GM19463 (cell line): ENCODE results near the gene MX1.

Experiments
- ATAC-seq: cut with Tn5 transposase; IDR thresholded peaks from one replicate; pipeline ENCODE4 v1.9.1; 2021; ENCODE audit warnings: mild to moderate bottlenecking, moderate library complexity; ENCODE audit not compliant: unreplicated experiment

Gene MX1

DNA sequence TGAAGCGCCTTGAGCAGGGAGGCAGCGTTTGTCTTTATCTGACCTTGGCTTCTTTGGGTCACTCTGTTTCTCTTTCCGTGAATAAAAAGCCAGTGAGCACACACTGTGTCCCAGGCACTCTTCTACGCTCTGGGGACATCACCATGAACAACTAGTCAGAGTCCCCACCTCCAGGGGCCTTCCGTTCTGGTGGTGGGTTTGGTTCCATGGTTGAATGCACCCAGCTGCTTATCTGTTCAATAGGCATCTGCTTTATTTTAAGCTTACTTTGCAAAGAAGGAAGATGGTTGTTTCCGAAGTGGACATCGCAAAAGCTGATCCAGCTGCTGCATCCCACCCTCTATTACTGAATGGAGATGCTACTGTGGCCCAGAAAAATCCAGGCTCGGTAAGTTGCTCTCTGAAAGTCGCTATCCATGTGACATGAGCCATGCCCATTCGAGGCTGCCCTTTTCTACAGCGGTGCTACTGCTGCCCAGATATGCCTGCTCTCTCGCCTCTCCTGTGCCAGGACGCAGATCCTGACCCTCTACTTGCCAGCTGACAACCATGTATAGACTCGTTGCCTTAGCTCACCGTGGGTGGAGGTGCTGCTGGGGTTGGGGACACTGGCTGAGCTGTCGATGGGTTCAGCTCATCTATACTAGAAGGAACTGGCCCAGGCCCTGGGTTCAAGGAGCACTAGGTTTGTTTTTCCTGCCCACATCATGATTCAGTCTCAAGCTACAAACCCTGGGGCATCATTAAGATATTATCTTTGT, 5.9 kb downstream of the MX1 start:
- ATAC-seq: peak; percentile 85

- no peak for ATAC-seq
These were observed 6.8 kb downstream of the MX1 start for GRCh38 chr21:41432562-41433460.

DNA sequence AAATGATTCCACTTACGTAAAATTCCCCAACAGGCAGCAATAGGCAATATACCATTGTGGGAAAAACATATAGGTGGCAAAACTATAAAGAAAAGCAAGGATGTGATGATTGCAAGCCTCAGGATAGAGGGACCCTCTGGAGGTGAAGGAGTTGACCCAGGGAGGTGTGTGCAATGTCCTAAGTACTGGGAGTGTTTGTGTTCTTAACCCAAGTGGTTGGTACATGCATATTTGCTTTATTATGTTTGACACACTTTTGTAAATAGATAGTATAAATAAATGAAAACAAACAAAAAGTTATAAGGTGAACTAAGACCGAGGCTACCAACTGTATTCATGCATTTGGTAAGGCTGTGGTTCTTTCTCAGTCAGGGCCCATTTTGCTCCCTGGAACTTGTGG, 7.5 kb downstream of the MX1 start:
- no peak for ATAC-seq

DNA sequence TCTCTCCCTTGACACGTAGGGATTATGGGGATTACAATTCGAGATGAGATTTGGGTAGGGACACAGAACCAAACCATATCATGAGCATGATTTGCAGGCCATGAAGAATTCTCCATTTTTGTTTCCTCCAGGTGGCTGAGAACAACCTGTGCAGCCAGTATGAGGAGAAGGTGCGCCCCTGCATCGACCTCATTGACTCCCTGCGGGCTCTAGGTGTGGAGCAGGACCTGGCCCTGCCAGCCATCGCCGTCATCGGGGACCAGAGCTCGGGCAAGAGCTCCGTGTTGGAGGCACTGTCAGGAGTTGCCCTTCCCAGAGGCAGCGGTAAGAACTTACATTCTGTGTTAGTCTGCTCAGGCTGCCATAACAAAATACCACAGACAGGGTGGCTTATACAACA, 9.7 kb downstream of the MX1 start:
- ATAC-seq: no peak

GRCh38 chr21:41437729-41438128, 11.7 kb downstream of the MX1 start:
- no peak for ATAC-seq

DNA sequence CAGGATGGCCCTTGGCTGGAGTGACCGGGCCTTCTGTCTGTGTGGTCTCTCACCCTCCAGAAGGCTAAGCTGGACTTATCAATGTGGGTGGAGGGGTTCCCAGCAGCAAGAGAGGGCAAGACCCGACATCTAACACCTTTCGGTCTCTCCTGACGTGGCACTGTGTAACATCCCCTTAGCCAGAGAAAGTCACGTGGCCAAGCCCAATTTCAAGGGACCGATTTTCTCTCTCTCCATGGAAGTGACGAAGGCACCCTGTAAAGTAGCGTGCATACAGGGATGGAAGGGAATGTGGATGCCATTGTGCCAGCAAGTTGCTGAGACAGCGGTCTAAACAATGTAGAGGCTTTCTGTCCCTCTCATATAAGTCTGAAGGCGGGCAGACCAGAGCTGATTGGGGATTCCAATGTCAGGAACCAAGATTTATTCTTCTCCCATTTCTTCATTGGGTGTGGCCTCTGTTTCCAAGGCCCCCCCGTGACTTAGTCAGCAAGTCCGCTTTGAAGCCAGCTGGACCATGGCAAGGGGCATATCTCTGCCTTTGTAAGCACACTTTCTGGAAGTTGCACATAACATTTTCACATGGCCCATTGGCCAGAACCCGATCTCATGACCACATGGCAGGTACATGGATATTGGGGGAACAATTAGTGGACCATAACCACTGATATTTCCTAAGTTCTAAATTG, 12.5 kb downstream of the MX1 start:
- no peak for ATAC-seq

- no peak for ATAC-seq
These were observed 13.2 kb downstream of the MX1 start for GRCh38 chr21:41439248-41439647.

DNA sequence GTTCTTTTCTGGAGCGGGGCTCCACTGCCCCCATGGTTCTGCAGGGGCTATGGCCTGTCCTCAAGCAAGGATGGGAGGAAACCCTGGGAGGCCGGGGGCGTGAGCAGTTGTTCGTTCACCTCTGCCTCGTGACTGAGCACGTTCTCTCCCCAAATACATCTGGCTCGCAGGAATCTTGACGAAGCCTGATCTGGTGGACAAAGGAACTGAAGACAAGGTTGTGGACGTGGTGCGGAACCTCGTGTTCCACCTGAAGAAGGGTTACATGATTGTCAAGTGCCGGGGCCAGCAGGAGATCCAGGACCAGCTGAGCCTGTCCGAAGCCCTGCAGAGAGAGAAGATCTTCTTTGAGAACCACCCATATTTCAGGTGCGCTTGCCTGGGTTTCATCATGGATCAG, 15.5 kb downstream of the MX1 start:
- no peak for ATAC-seq

- no peak for ATAC-seq
These were observed 16.6 kb downstream of the MX1 start for GRCh38 chr21:41442481-41443186.

- ATAC-seq: no peak
These were observed 17.5 kb downstream of the MX1 start for GRCh38 chr21:41443562-41443961.

GRCh38 chr21:41444703-41445464, 18.8 kb downstream of the MX1 start:
- ATAC-seq: no peak

GRCh38 chr21:41445465-41445862, 19.4 kb downstream of the MX1 start:
- no peak for ATAC-seq

DNA sequence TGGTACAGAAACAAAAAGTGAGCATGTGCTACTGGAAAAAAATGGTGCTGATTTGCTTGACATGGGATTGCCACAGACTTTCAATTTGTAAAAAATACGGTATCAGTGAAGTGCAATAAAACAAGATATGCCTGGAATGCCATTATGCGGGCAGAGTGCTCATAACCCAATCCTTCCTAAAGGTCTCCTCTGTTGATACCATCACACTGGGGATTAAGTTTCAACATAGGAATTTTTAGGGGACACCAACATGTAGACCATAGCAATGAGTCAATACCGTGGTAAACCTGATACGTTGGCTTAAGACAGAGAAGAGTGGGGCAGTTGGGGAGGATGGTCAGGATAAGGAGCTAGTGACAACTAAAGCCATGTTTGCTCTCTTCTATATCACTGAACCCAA, 20.5 kb downstream of the MX1 start:
- no peak for ATAC-seq

DNA sequence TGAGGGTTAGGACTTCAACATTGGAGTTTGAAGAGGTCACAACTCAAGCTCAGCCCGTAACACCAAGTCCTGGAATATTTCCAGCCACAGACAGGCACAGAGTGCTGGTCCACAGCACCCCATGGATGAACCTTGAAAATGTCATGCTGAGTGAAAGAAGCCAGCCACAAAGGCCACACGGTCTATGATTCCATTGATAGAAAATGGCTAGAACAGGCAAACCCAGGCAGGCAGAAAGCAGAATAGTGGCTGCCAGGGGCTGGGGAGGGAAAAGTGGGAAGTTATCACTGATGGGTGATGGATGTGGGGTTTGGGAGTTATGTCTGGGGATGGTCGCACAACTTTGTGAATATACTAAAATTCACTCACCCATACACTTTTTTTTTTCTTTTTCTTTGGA, 21.3 kb downstream of the MX1 start:
- no peak for ATAC-seq

DNA sequence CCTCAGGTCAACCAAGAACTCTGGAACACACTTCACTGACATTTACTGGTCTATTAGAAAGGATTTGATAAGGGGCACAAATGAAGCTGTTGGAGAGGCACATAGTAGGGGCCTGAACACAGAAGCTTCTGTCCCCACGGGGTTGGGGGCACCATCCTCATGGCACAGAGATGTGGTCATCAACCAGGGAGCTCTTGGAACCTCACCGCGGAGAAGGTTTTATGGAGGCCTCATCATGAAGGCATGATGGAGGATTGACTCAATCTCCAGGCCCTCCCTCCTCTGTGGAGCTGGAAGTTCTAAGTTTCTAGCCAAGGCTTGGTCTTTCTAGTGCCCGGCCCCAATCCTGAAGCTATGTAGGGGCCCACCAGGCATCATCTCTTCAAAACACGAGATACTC, 23.6 kb downstream of the MX1 start:
- no peak for ATAC-seq

GRCh38 chr21:41451753-41452676, 26.0 kb downstream of the MX1 start:
- ATAC-seq: no peak

DNA sequence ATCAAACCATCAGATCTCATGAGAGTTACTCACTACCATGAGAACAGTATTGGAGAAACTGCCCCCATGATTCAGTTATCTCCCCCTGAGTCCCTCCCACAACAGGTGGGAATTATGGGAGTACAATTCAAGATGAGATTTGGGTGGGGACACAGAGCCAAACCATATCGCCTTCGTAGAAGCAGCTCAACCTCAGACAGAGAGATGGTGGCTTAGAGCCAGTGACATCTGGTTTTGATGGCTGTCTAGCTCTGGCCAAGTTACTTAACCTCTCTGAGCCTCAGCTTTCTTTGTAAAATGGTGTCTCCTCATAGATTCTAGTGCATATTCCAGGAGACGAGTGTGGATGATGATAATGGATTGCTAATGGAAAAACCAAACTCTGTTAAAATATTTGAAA, 27.2 kb downstream of the MX1 start:
- no peak for ATAC-seq

- ATAC-seq: no peak
These were observed 27.7 kb downstream of the MX1 start for GRCh38 chr21:41453761-41454160.

- no peak for ATAC-seq
These were observed 32.1 kb downstream of the MX1 start for GRCh38 chr21:41458121-41458520.
